ENCODE measurements around the gene FBXO8.

GRCh38 chr4:174254613-174255012, 28.9 kb downstream of the FBXO8 start:
- TF ChIP-seq CTCF (IDR thresholded peaks at IDR 0.05) (no peak), POLR2A (IDR thresholded peaks at IDR 0.05) (no peak)
